SIG-M5 treated with dmso at 0.1 percent for 504 hours (cell line): ENCODE results near the gene SIX2.
"Not testable (repeated sequence)": the region's sequence is repeated elsewhere in the genome, so short reads cannot be mapped to it uniquely, and the experiment has no call there.

Source experiments
- DNase-seq: peaks from one replicate; lab custom pipeline; 2025; ENCODE audit not compliant: unreplicated experiment; lab: John Stamatoyannopoulos, UW

SIX2 gene

GRCh38 chr2:45009303-45009927 lies at the start of gene SIX2:
Gene SIX2, minus strand, starts transcription at chr2:45009452. Its CDS starts 342 bp downstream, at chr2:45009110.
- DNase-seq, result peak; percentile 64

- no peak for DNase-seq
Observed at GRCh38 chr2:45055162-45055605, 45.9 kb upstream of the SIX2 start.

- DNase-seq, result no peak
Observed at GRCh38 chr2:45053966-45054365, 44.7 kb upstream of the SIX2 start.

DNA sequence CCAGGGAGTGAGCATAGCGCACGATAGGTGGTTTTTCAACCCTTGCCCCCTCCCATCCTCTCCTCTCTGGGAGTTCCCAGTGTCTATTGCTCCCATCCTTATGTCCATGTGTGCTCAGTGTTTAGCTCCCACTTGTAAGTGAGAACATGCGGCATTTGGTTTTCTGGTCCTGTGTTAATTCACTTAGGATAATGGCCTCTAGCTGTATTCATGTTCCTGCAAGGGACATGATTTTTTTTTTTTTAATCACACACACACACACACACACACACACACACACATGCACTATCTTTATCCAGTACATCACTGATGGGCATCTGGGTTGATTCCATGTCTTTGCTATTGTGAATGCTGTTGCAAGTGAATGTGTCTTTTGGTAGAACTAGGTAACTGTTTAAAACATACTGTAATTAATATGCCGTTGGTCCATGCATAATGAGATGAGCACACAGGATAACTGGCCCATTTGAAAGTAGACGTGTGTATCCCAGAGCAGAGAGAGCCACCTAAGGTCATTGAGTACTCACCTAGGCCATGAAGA lies 43.2 kb upstream of the SIX2 start:
- no peak for DNase-seq

- DNase-seq, result no peak
Observed at GRCh38 chr2:45049569-45050336, 40.5 kb upstream of the SIX2 start.

DNA sequence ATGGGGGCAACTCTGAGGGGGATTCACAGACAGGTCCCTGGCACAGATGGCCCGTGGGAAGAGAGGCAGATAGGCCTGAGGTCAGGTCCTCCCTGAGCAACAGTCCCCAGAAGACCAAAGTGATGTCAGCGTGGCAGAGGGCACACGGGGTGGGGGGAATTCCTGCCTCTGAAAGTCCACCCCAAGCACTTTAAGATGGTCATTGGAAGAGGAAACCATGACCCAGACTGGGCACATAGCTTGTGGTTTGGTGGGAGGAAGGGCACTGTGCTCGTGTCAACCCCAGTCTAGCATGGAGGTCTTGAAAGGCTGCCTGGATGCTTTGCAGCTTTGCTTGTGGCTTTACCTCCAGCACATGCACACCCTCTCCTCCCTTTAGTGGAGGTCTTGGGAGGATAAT lies 38.0 kb upstream of the SIX2 start:
- DNase-seq, result no peak

DNA sequence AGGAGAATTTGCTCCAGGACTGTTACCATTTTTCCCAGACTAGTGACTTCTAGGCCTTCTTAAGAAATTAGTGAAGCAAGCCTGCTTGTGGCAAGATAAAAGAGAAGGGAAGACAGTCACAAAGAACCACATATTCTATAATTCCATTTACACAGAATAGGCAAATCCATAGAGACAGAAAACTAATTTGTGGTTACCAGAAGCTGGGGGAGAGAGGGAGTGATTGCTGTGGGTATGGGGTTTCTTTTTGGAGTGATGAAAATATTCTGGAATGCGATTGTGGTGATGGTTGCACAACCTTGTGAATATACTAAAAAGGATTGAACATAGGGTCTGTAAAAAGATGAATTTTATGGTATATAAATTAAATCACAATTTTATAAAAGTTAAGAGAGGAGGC lies 37.5 kb upstream of the SIX2 start:
- no peak for DNase-seq

GRCh38 chr2:45045706-45046105 lies 36.5 kb upstream of the SIX2 start:
- no peak for DNase-seq

DNA sequence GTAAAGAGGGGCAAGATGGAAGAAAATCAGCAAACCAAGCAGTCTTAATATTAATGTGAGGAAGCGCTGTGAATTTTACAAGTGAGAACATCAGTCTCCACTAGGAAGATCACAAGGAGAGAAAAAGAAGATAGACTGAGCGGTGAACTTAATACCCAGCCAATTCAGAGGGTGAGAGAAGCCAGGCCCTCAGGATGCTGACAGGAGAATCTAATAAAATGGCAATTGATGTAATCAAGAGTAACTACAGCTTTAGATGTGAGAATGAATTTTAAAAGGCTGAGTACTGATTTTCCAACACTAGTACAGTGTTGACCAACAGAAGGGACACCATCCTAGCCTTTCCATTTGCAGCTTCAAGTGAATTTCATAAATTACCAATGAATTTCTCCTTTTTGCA lies 35.7 kb upstream of the SIX2 start:
- DNase-seq, result no peak

GRCh38 chr2:45043174-45043573 lies 33.9 kb upstream of the SIX2 start:
- DNase-seq, result no peak

- DNase-seq, result no peak
Observed at GRCh38 chr2:45042401-45042800, 33.1 kb upstream of the SIX2 start.

GRCh38 chr2:45040786-45041185 lies 31.5 kb upstream of the SIX2 start:
- no peak for DNase-seq

- not testable (repeated sequence) for DNase-seq
Observed at GRCh38 chr2:45039804-45040203, 30.6 kb upstream of the SIX2 start.

GRCh38 chr2:45038861-45039260 lies 29.6 kb upstream of the SIX2 start:
- DNase-seq, result not testable (repeated sequence)

DNA sequence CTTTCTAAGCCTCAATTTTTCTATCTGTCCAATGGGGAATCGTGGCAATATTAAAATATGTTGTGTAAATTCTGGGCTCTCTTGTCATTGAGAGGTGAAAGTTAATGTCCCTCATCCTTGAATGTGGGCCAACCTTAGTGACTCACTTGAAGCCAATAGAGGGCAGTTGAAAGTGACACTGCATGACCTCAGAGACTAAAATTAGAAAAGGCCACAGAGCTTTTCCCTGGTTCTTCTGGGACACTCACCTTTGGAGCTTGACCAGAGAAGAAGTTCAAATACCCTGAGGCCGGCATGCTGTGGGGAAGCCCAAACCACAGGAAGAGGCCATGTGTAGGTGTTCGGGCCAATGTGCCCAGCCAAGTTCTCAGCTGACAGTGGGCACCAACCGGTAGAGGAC lies 24.1 kb upstream of the SIX2 start:
- no peak for DNase-seq

- no peak for DNase-seq
Observed at GRCh38 chr2:45031028-45031427, 21.8 kb upstream of the SIX2 start.

DNA sequence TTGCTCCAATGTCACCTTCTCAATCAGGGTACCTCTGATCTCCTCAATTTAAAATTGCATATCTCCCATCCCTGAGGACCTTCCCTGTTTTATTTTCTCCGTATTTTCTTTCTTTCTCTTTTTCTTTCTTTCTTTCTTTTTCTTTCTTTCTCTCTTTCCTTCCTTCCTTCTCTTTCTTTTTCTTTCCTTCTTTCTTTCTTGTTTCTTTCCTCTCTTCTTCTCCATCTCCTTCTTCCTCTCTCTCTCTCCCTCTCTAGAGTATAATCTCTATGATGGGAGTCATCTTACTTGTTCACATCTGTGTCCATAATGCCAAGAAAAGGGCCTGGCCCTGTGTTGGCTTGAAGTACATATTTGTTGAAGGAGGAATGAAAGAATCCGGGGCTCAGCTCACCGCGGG lies 21.3 kb upstream of the SIX2 start:
- DNase-seq, result no peak

DNA sequence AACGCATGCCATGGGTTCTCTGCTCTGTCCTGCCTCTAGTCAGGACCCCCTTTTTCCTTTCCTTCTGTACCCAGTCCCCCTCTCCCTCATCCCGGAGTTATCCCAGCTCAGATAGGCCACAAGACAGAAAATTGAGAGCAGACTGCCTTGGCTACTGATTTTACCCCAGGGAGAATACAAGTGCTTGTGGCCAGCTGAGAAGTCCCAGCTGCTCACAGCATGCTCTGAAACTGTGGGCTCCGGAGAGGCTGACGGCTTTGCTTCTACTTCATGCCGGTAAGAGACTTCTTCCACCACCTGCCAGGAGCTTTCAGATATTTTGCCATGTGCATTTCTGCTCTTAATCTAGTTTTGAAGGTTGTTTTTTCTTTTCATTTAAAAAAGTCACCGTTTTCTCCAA lies 20.0 kb upstream of the SIX2 start:
- no peak for DNase-seq

GRCh38 chr2:45028276-45028675 lies 19.0 kb upstream of the SIX2 start:
- DNase-seq, result no peak

DNA sequence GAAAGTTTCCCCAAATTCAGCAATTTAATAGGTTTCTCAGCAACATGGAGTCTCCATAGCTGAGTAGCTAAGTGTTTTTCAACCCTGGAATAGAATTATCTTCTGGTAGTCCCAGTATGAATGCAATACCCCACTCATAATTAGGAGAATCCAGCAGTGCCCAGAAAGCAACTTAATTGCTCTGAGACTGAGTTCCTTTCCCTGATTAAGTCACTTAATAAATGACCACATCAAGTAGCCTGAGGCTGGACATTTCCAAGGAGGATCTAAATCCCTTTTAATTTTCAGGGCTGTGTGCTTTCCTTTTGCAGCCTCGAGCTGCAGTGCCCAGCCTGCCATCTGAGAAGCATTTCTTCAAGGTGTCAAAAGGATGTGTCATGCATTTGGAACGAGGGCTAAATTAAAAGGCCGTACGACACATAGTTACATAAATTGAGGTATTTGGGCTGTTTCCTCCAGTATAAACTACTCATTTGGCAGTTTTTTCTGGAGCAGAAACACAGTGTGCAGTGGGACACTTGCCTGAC lies 17.7 kb upstream of the SIX2 start:
- no peak for DNase-seq

DNA sequence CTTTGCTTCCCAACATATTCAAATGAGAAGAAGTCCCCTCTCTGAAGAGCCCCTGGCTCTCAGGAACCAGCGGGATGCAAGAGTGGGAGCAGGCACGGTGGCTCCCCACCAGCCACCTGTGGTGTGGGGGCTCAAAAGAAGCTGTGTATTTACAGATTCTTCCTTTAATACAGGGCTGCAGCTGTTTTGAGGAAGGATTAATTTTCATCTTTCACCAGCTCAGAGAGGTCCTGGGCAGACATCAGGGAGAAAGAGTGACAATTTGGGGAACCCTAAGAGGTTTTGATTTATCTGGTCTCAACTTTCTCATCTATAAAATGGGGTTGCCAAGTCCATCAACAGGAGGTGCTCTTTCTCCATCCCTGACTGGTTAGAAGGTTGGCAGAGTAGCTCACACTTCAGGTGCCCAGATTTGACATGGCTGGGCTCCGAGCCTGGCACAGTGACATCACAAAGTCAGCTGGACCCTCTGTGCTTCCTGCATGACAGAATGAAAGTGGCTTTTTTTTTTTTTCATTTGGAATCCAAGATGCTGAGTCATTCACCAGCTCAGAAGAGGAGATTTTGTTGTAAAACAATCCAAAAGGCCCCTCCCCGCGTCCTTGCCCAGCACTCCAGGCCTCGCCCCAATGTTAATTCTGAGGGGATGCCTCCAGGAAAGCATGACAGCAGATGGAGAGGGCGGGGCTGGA lies 15.5 kb upstream of the SIX2 start:
- DNase-seq, result no peak

GRCh38 chr2:45024097-45024496 lies 14.8 kb upstream of the SIX2 start:
- DNase-seq, result no peak
